ENCODE measurements around the gene RCC2. TPM values are rescaled to one million over a fixed set of nuclear protein-coding genes. Genes with fewer than 3 reads are reported as not detected.

The RCC2 gene
- total and polyA plus RNA-seq, 2 of the 4 experiments (the other 2 are of a cell fraction): 24.0 to 38.9 TPM

GRCh38 chr1:17404034-17404684, 35.3 kb downstream of the RCC2 start:
- dilution Hi-C loops (cut with HindIII; ENCODE audit: low sequenced_read_pairs, unreplicated experiment): no loop called here
- H4K8ac ChIP-seq (ENCODE audit: low read depth in 2 of 2, low read length in 2 of 2): no peak overlapping the region
- H3K23ac ChIP-seq (ENCODE audit: low read depth, low read length): no peak overlapping the region
- peaks cover 2% of the 10 kb centered on the region; the same call in 1 of the 2 replicates for H3K4me1 ChIP-seq (ENCODE audit: control insufficient read depth, insufficient read depth, low read length)
- DNase-seq (no peak), ATAC-seq (ENCODE audit: low read depth) (no peak)
- no peak overlapping the region for H2BK15ac ChIP-seq (ENCODE audit: low read depth, low read length)
- no peak overlapping the region for H2BK120ac ChIP-seq (ENCODE audit: low read depth, low read length)
- H4K5ac ChIP-seq (ENCODE audit: low read depth, low read length): no peak overlapping the region
- no peak for TF ChIP-seq BHLHE40 (IDR thresholded peaks at IDR 0.05; ENCODE audit: low read depth, low read length)
- no peak for TF ChIP-seq FOS (IDR thresholded peaks at IDR 0.05; ENCODE audit: low read depth, low read length)
- no peak for TF ChIP-seq USF2 (IDR thresholded peaks at IDR 0.05; ENCODE audit: low read depth, low read length)
- TF ChIP-seq CEBPB (IDR thresholded peaks at IDR 0.05; ENCODE audit: low read depth, low read length): no peak
- TF ChIP-seq RFX5 (IDR thresholded peaks at IDR 0.05; ENCODE audit: low read depth, low read length): no peak
- TF ChIP-seq RCOR1 (IDR thresholded peaks at IDR 0.05; ENCODE audit: insufficient replicate concordance, low read length): no peak
- no peak for TF ChIP-seq NFE2L2 (IDR thresholded peaks at IDR 0.05; ENCODE audit: low read depth, low read length)
- no peak for TF ChIP-seq MAFK (IDR thresholded peaks at IDR 0.05; ENCODE audit: low read depth, low read length)
- no peak for TF ChIP-seq SMC3 (IDR thresholded peaks at IDR 0.05; ENCODE audit: low read depth, low read length)
- CTCF ChIA-PET: no interaction called here
- no peak overlapping the region for H2BK5ac ChIP-seq (ENCODE audit: low read depth, low read length, poor library complexity, severe bottlenecking)
- no peak overlapping the region for H3K18ac ChIP-seq (ENCODE audit: low read depth, low read length)
- 50% methylated on average over 2 of the region's 15 CpGs; no CpG with 5 or more reads in 1 of the 2 experiments for WGBS, 2 experiments (ENCODE audit: extremely low coverage in 2 of 2, insufficient read length in 1 of 2)
- peak overlapping the region; percentile 81 for H2AK9ac ChIP-seq (replicated peaks; ENCODE audit: low read depth, low read length, poor library complexity)
- no peak overlapping the region for H3K14ac ChIP-seq (replicated peaks; ENCODE audit: low read depth, low read length)
- no peaks in the 10 kb centered on the region; the same call in 1 of the 2 replicates for H3K9me1 ChIP-seq (ENCODE audit: insufficient read depth, low read length)
- peaks cover 10% of the 10 kb centered on the region for H3K36me3 ChIP-seq (ENCODE audit: control insufficient read depth, insufficient read depth, low read length)
- H3K4ac ChIP-seq (ENCODE audit: low read depth, low read length): no peak overlapping the region
- no peak overlapping the region for H2BK20ac ChIP-seq (ENCODE audit: low read depth, low read length)
- H3K27me3 ChIP-seq (ENCODE audit: control insufficient read depth, insufficient read depth, low read length): no peaks in the 10 kb centered on the region
- H2AFZ ChIP-seq (replicated peaks; ENCODE audit: low read length, poor library complexity): no peak overlapping the region
- H4K20me1 ChIP-seq (ENCODE audit: insufficient read depth, low read length): peaks cover 8% of the 10 kb centered on the region
- no peak overlapping the region for H2AK5ac ChIP-seq (ENCODE audit: low read depth, low read length)
- no peak overlapping the region for H3K4me2 ChIP-seq (ENCODE audit: low read depth, low read length)
- H3K56ac ChIP-seq (ENCODE audit: extremely low read depth, insufficient read depth, low read length): no peak overlapping the region
- in situ Hi-C loops (cut with MboI; ENCODE audit: low sequenced_read_pairs): no loop called here
- H3K4me3 ChIP-seq (ENCODE audit: insufficient read depth, low read depth, low read length): no peak overlapping the region
- no peak overlapping the region for H3K27ac ChIP-seq (ENCODE audit: insufficient read depth, low read length)
- H3K79me1 ChIP-seq (ENCODE audit: low read depth in 1 of 2, low read length in 2 of 2): 0 out of 4 replicates have a peak, but pooled peaks cover 0 to 3% of the 10 kb centered on the region in 2 experiments
- intact Hi-C loops (cut with micrococcal nuclease): no loop called here
- BruUV-seq (replicated peaks): no TSS peak
- H3K9ac ChIP-seq (ENCODE audit: low read depth, low read length): no peak overlapping the region
- no peaks in the 10 kb centered on the region for H3K9me3 ChIP-seq (ENCODE audit: control insufficient read depth, insufficient read depth, low read length)
- POLR2A ChIA-PET (ENCODE audit: unreplicated experiment): no interaction called here
- no peak overlapping the region for H4K91ac ChIP-seq (ENCODE audit: insufficient read depth, low read depth, low read length)
